ENCODE measurements around the gene IFT122.
"Not testable (repeated sequence)": the region's sequence is repeated elsewhere in the genome, so short reads cannot be mapped to it uniquely, and the experiment has no call there.

The IFT122 gene, protein sequence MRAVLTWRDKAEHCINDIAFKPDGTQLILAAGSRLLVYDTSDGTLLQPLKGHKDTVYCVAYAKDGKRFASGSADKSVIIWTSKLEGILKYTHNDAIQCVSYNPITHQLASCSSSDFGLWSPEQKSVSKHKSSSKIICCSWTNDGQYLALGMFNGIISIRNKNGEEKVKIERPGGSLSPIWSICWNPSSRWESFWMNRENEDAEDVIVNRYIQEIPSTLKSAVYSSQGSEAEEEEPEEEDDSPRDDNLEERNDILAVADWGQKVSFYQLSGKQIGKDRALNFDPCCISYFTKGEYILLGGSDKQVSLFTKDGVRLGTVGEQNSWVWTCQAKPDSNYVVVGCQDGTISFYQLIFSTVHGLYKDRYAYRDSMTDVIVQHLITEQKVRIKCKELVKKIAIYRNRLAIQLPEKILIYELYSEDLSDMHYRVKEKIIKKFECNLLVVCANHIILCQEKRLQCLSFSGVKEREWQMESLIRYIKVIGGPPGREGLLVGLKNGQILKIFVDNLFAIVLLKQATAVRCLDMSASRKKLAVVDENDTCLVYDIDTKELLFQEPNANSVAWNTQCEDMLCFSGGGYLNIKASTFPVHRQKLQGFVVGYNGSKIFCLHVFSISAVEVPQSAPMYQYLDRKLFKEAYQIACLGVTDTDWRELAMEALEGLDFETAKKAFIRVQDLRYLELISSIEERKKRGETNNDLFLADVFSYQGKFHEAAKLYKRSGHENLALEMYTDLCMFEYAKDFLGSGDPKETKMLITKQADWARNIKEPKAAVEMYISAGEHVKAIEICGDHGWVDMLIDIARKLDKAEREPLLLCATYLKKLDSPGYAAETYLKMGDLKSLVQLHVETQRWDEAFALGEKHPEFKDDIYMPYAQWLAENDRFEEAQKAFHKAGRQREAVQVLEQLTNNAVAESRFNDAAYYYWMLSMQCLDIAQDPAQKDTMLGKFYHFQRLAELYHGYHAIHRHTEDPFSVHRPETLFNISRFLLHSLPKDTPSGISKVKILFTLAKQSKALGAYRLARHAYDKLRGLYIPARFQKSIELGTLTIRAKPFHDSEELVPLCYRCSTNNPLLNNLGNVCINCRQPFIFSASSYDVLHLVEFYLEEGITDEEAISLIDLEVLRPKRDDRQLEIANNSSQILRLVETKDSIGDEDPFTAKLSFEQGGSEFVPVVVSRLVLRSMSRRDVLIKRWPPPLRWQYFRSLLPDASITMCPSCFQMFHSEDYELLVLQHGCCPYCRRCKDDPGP

DNA sequence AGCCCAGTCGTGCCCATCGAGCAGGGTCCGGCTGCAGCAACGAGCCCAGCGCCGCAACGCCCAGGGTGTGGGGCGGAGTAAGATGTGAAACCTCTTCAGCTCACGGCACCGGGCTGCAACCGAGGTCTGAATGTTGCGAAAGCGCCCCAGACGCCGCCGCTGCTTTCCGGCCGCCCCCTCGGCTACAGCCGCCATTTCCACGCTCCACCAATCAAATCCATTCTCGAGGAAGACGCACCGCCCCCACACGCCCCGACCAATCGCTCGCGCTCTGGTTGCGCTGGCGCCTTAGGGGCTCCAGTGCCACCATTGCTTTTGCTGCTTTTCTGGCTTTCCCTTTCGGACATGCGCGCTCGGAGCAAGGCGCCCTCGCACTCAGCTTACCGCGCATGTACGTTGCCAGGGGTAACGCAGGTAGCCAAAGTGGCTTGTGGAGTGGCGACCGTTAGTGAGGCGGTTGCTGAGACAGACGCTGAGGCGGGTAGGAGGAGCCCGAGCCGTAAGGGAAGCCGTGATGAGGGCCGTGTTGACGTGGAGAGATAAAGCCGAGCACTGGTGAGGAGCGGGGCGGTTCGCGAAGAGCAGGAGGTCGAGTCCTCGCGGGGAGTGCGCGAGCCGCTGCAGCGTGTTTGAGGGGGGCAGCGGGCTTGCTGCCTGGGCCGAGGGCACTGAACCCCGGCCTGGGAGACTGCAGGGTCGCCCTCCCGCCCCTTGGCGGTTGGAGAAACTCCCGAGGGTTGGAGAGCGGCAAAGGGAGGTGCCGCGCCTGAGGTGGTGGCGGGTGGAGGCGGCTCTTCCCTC lies at the start of gene IFT122, which contains the start of gene MBD4:
Gene IFT122 (plus strand): TSS at position 408 of the 801 bp plus-strand sequence. CDS start 107 bp downstream, at position 515.
Gene MBD4 (minus strand): TSS at position 132 of the 801 bp plus-strand sequence. CDS start 115 bp downstream, at position 17.
- no peak for TF ChIP-seq CTCF (IDR thresholded peaks at IDR 0.05; ENCODE audit: borderline replicate concordance, insufficient read depth, low read depth, low read length)
- H3K4me3 ChIP-seq (ENCODE audit: low read depth, low read length), result peak within 1 kb of the TSS; percentile 95

- H3K4me3 ChIP-seq (ENCODE audit: low read depth, low read length), result not testable (repeated sequence)
Measured at GRCh38 chr3:129391583-129391982, 48.4 kb upstream of the IFT122 start.

DNA sequence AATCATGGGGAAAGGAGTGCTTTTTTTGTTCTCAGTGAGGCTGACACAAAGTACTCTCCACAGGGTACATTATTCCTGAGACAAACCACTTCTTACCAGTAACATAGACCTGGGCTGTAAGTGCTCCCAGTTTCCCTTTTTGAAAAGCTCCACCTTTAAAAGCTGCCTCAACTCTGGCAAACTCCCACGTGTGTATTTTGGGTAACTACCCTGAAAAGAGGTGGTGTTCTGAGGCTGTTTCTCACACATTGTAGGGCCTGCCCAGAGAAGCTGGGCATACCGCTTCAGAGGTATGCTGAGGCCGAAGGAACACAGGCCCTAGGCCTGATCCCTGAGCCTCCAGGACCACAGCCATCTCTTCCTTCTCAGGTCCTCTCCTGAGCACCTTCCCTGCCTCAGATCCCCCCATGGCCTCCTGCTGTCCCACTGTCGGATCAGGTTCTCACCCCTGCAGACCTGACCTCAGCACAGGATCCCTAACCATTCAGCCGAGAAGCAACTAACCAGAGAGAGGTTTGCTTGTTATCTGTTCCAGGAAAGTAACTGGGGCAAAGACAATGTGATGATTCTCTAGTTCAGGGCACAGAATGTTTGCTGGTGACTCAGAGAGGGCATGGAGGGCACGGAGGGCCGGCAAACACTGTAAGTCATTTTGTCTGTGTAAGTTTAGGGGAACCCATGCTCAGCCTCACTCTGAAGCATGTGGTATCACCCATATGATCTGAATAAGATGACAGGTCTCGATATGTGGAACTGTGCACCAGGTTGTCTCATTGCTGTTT lies 47.7 kb upstream of the IFT122 start:
- not testable (repeated sequence) for H3K4me3 ChIP-seq (ENCODE audit: low read depth, low read length)

- no peak overlapping the region for H3K4me3 ChIP-seq (ENCODE audit: low read depth, low read length)
- no peak for TF ChIP-seq CTCF (IDR thresholded peaks at IDR 0.05; ENCODE audit: borderline replicate concordance, insufficient read depth, low read depth, low read length)
Measured at GRCh38 chr3:129393271-129393670, 46.8 kb upstream of the IFT122 start.

DNA sequence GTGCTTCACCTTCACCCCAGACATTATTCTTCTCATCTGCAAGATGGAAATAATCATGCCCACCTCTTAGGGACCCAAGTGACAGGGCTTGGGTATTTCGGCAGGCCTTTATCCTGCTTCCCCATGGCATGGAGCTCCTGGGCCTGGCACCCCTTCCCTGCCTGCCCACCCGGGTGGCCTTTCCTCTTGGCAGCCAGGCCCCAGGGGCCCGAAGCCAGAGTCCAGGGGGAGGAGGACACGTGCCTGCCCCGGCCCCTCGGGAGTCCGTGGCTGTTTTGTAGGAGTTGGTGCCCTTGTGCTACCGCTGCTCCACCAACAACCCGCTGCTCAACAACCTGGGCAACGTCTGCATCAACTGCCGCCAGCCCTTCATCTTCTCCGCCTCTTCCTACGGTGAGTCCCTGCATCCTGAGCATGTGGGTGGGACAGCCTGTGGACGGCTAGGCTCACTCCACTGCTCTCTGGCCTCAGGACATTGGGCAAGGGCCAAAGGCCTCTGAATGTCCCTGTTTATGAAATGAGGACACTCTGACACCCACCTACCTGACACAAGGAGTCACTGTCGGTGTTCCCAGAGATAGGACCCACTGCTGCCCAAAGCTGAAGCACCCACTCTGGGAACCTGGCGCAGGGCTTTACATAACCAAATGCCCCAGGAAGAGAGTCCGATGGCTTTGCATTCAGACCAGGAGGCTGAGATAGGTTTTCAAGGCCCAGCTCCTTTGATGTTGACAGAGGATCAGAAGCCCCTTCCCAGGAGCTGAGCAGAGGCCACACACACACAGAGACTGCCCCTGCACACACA lies 46.1 kb upstream of the IFT122 start:
- not testable (repeated sequence) for H3K4me3 ChIP-seq (ENCODE audit: low read depth, low read length)

GRCh38 chr3:129398803-129399144 lies 41.2 kb upstream of the IFT122 start:
- peak overlapping the region; percentile 78 for H3K4me3 ChIP-seq (ENCODE audit: low read depth, low read length)
- no peak for TF ChIP-seq CTCF (IDR thresholded peaks at IDR 0.05; ENCODE audit: borderline replicate concordance, insufficient read depth, low read depth, low read length)

- TF ChIP-seq CTCF (IDR thresholded peaks at IDR 0.05; ENCODE audit: borderline replicate concordance, insufficient read depth, low read depth, low read length), result peak; percentile 81
- peak overlapping the region; percentile 78 for H3K4me3 ChIP-seq (ENCODE audit: low read depth, low read length)
Measured at GRCh38 chr3:129399145-129399894, 40.7 kb upstream of the IFT122 start.
